ENCODE measurements around the gene PPIC.

The PPIC gene

DNA sequence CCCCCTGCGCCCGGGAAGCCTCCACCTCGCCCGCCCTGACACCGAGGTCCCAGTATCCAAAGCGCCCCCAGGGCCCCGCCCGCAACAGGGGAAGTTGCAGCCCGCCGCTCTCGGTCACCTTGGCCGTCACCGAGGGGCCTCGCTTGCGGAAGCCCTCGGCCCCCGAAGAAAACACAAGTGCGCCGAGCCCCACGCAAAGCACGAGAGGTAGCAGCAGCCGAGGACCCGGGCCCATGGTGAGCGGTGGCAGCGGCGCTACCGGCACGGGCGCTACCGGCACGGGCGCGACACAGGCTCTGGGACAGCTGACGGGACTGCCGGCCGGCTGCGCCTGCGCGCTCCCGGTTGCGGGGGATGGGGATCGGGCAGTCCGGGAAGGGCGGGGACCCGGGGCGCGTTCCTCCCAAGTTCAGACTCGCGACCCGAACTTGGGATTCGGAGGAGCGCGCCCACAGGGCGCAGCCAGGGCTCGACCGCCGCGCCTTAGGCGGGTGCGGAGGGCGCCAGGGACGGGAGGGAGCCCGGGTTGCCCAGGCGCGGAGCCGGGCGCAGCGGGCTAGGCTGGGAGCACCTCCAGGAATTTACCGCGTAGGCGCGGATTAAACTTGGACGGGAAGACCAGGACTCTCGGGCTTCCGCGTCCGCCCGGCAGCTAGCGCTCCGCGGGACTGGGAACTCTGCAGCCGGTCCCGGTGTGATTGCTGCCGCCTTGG is at the start of gene PPIC:
Gene PPIC, minus strand, starts transcription at position 335 of the 713 bp plus-strand sequence. Its CDS starts 100 bp downstream, at position 235.
- peak; percentile 90 for DNase-seq (ENCODE audit: low spot score)

DNA sequence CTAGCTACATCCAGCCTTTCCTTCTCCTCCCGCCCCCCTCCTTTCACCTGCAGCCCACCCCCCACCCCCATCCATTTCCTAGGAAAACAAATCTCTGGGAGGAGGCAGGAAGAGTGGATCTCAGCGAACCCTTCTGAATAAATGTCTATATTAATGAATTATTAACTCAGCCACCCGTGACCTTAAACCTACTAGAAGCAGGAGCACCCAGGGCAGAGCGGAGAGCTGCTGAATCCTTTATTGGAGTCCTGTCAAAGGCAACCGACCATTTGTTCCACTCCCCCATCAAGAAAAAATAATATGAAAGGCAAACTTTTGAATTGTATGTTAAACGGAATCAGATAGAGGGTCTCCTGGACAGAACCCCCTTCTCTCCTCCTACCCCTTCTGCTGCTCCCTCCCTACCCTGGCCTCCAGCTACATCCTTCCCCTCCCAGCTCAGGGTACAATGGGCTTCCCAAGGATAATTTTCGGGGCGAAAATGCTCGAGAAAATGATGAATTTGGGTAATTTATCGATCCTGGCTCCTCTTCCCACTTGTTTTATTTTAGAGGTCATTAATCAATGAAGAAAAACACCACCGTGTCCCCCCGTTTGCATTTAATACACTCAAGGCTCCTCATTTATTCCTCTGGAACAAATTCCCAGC is 49.2 kb upstream of the PPIC start:
- no peak for DNase-seq (ENCODE audit: low spot score)

DNA sequence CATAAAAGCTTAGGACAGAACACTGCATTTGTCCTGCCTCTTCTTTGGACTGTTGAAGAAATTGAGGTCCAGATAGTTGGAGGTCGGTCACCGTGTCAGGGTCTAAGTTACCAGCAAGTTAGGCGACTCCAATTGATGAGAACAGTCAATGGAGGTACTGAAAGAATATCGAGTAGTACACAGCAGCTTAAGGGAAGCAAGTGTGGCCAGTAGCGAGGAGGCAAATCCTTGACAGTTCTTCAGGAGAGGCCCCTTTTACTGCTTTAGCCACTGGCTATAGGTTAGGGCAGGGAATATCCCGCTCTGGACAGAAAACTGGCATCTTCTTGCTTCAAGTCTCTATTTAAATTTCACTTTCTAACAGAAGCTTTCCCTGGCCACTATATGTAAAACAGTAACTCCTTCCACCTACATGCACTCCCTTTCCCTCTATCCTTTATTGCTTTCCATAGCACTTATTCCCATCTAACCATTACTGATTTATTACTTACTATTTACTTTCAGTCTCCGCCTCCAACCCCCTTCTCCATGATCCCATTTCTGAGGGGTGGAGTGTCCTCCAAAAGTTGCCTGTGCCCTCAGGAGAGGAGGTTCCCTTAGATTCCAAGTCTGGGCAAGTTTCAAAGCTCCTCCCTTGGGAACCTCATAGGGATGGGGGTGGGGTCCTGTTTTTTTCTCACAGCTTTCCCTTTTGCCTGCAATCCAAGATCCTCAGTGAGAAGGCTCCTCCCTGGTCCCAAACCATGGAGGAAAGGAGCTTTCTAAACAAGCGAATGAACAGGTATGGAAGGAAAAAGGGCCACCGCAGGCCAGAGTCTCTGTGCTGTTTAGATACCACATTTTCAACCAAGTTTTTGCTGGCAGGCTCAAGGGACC is 48.4 kb upstream of the PPIC start:
- DNase-seq (ENCODE audit: low spot score) = no peak

DNA sequence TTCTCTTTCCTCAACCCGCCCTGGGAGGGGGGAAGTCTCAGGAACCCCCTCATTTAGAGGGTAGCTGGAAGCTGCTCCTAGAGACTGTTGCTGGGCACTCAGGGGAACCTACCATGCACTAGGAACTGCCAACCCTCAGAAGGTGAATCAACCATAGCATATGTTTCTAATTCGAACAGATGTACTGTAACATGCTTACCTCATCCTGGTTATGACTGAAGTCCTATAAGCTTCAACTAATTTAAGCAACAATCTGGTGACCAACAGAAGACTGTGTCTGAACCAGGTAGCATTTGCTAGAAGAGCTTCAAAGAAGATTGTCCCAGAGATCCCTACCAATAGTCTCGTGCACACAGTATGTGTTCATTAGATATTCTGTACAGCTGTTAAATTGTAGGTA is 46.8 kb upstream of the PPIC start:
- no peak for DNase-seq (ENCODE audit: low spot score)

DNA sequence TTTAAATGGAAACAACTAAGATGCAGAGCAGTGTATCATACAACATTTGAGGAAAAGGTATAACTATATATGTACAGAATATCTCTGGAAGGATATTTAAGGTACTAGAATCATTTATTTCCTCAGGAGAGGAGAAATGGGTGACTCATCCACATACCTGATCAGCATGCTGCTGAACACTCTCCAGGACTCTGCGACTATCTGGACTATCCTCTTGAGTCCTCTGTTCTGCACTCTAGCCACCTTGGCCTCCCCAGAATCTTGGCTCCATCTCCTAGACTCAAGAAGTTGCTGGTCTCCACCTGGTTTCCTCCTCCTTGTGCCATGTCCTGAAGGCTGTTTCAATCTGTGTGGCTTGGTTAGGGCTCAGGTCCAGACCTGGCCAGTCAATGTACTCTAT is 43.7 kb upstream of the PPIC start:
- no peak for DNase-seq (ENCODE audit: low spot score)

DNA sequence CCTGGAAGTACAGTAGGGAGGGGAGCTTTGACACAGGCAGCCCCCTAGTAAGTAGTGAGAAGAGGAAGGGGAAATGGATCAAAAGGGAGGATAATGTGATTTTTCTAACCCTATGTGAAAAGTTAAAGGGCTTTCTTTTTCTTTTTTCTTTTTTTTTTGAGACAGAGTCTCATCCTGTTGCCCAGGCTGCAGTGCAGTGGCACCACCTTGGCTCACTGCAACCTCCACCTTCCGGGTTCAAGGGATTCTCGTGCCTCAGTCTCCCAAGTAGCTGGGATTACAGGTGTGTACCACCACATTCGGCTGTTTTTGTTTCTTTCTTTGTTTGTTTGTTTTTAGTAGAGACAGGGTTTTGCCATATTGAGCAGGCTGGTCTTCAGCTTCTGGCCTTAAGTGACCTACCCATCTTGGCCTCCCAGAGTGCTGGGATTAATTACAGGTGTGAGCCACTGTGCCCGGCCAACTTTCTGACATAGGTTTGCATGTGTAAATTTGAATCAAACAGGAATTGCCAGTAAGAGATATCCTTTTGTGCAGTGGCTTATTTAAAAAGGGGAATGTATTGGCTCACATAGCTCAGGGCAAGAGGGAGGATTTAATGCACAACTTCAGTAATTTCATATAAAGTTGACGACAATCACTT is 39.1 kb upstream of the PPIC start:
- no peak for DNase-seq (ENCODE audit: low spot score)

DNA sequence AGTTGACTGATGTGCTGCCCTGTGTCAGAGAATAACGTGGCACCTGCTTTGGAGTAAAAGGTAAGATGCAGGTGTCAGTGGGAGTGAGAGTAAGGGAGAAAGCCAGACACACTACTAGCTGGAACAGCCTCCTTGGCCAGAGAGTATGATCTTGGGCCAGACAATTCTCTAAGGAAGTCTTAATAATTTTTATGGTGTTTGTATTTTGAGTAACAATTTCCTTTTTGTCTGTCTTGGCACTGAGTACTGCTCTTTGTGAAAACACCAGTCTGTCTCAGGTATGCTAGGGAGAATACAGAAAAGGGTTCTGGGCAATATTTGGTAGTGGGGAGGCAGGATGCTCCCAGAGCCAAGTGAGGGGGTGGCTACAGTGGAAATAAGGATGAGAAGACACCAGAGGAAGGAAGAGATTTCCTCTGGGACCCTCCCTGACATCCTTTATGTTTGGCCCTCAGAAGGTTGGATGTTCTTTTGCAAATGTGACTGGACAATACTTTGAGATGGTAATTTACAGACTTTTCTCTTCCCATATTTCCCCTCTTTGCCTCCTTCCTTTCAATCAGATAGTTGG is 31.9 kb upstream of the PPIC start:
- DNase-seq (ENCODE audit: low spot score) = no peak

DNA sequence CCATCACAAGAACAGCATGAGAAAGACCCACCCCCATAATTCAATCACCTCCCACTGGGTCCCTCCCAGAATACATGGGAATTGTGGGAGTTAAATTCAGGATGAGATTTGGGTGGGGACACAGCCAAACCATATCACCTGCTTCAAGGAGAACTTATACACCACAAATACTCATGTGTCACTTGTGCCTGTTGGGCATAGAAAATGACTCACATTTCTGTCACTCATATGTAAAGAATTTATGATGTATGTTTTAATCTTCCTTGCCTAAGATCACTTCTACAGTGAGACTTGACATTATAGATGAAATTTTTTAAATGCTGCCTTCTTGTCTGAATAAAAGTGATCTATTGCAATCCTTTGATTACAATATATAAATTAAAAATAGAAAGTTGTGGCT is 29.5 kb upstream of the PPIC start:
- no peak for DNase-seq (ENCODE audit: low spot score)

DNA sequence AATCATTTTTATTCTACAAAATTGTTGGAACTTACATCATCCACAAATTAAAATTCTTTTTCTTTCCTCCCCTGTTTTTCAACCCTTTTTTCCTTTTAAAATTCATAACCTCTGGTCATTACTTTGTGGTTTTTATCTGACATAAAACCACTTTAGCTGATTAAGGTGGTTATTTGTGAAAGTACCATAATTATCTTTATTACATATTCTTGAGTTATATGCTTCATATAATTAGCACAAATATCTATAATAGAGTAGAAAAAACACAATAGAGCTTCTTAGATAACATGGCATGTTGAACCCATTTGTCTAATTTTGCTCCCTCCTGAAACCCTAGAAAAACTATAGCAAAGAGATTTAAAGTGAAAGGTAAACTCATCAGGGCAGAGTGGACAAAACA is 22.9 kb upstream of the PPIC start:
- DNase-seq (ENCODE audit: low spot score) = no peak

DNA sequence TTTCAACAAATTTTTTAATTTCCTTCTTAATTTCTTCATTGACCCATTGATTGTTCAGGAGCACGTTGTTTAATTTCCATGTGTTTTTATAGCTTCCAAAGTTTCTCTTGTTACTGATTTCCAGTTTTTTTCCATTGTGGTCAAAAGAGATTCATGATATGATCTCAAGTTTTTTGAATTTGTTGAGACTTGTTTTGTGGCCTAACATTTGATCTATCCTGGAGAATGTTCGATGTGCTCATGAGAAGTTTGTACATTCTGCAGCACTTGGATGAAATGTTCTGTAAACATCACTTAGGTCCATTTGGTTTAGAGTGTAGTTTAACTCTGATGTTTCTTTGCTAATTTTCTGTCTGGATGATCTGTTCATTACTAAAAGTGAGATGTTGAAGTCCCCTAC is 14.7 kb upstream of the PPIC start:
- no peak for DNase-seq (ENCODE audit: low spot score)

DNA sequence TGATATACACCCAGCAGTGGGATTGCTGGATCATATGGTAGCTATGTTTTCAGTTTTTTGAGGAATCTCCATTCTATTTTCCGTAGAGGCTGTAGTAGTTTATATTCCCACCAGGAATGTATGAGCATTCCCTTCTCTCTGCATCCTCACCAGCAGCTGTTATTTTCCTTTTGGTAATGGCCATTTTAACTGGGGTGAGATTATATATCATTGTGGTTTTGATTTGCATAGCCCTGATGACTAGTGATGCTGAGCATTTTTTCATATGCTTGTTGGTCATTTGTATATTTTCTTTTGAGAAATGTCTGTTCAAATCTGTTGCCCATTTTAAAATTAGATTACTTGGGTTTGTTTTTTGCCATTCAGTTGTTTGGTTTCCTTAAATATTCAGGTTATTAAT is 11.2 kb upstream of the PPIC start:
- no peak for DNase-seq (ENCODE audit: low spot score)

DNA sequence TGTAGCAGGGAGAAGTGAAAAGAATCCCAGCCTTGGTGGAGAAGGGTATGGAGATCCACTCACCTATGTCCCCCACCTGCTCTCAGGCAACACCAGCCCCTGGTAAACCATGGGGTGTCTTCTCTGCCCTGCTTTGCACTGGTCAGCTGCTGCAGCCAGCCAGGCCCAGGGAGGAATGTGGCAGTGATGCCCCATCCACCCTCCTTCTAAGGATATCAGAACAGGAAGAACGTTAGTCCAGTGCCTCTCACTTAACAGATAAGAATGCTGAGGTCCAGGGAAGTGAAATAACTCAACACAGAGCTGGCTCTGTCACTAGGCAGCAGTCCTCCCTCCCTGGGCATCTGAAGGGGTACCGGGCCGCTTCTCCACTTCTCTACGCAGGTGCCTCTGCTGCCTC is 9.7 kb upstream of the PPIC start:
- DNase-seq (ENCODE audit: low spot score) = no peak

DNA sequence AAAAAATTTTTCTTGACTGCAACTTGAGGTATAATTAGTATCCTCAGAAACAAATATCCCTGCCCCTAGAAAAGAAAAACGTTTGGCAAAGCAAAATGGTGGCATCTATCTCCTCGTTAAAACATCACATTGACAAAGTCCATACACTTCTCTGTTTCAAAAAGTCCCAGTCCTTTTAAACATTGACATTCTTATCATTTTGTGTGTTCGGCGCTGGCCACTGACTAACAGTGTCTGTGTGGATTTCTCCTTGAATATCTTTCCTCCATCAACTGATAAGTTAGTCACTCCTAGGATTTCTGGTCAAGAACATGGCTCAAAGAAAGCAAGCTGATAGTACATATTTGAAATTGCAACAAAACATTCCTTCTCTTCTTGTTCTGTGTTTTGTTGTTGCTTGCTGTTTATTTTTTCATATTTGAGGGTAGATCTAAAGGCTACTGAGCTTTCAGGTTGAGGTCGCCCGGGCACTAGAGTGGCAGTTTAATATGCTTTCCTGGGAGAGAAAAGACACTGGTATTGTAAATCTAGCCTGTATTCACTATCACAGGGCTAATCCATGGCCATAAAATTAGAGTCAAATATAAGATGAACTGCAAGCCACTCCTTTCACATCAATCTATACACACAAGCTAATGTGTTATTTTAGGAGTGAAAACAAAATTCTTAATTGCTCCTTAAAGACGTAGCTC is 8.5 kb upstream of the PPIC start:
- DNase-seq (ENCODE audit: low spot score) = no peak

DNA sequence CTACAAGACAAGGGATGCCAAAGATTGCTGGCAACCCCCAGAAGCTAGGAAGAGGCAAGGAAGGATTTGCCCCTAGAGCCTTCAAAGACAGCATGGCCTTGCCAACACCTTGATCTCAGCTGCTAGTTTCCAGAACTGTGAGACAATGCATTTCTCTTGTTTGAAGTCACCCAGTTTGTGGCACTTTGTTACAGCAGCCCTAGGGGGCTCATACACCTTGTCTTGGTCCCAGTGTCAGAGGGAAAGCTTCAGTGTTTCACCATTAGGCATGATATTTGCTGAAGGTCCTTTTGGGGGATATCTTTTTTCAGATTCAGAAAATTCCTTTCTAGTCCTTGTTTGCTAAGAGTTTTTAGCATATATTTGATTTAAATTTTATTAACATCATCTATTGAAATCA is 3.1 kb upstream of the PPIC start:
- no peak for DNase-seq (ENCODE audit: low spot score)

DNA sequence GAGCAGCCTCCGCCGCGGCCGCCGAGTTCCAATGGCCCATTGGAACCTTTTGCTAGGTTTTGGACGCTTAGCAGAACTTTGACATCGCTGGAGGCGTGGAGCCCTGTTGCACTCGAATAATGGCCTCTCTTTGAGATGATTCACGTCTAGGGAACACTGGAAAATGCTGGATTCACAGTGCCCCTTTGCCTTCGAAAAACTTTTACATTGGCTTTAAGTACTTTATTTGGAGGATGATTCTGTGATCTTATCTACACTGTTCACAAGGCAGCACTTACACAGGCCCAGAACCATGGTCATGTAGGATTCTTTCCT is 536 bp upstream of the PPIC start:
- DNase-seq (ENCODE audit: low spot score) = no peak

DNA sequence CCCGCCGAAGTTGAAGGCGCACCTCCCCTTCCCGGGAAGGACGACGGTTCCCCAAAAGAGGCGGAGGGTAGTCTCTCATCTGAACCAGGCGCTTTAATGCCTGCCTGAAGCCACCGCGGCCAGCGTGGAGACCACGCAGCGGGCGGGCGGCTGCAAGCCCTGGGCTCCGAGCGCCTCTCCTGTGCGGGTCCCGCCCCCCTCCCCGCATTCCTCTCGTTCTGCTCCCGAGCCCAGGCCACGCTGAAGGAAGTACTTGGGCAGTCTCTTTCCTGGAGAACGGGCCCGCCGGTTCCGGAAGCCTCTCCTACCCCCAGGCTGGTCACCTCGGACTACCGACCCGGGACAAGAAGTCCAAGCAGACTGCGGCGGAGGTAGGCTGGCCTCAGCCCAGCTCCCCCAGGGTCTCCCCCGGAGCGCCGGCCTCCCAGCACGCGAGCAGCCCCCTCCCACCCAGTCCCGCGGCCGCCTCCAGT is 571 bp downstream of the PPIC start:
- peak; percentile 66 for DNase-seq (ENCODE audit: low spot score)

DNA sequence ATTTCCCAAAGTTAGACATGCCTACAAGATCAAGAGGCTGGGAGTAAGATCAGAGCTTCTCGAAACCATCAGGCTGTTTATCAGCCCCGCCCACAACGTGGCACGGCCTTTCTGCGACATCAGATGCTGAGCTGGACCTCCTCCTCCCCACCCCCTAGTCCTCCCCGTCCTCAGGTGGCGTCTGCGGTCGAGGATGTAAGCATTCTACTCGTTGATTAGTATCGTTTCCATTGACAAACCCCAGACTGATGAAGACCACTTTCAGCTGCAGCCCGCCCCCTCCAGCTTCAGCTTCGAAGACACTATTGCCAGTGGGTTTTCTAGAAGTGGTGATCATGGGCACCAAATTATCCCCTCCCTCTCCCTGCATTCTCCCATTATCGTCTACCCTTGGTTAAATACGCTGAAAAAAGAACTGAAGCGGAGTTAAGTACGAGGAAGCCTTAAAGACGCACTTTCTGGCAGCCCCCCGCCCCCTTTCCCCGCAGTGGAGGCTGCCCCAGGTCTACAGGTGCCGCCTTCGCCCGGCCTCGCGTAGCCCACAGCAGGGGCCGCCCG is 1.1 kb downstream of the PPIC start:
- DNase-seq (ENCODE audit: low spot score) = peak; percentile 72

DNA sequence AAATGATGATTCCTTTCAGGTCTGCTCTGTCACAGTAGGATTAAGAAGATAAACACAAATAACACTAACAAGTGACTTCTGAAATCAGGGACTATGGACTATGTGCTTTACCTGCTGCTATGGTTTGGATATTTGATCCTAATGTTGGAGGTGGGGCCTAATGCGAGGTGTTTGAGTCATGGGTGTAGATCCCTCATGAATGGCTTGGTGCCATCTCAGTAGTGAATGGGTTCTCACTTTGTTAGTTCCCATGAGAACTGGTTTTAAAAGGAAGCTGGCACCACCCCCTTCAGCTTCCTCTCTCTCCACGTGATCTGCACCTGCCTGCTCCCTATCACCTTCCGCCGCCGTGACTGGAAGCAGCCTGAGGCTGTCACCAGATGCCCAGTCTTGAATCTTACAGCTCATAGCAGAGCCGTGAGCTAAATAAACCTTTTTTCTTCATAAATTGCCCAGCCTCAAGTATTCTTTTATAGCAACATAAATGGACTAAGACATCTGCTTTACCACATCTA is 3.3 kb downstream of the PPIC start:
- DNase-seq (ENCODE audit: low spot score) = peak; percentile 17

DNA sequence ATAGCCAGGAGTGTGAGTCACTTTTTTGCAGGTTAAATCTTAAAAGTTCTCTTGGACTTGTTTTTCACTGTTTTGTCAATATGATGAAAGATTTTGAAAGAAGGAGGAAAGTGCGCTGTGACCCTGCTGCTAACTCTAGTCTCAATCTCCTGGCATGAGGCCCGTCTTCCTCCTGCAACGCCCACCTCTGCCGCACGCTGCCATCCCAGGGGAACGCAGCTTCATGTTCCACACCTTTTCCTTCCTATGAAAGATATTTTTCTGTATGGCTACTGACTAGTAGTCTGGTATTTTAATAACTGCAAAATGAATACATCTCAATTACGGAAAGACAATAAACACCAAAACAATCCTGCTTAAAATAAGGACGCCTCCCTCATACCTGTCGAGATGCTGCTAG is 8.3 kb downstream of the PPIC start:
- DNase-seq (ENCODE audit: low spot score) = no peak

DNA sequence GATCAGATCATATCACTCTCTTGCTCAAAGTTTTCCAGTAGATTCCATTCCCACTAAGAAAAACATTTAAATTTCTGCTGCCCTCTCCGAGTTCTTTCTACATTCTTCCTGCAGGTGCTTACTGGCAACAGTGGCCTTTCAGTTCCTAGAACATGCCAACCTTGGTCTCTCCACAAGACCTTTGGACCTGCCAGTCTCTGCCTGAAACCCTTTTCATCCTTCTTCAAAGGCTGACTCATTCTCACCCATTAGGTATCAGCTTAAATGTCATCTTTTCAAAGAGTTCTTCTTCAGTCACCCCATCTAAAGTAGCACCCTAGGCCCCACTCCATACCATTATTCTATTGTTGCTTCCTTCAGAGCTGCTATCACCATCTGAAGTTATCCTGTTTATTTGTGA is 21.8 kb downstream of the PPIC start:
- DNase-seq (ENCODE audit: low spot score) = no peak

DNA sequence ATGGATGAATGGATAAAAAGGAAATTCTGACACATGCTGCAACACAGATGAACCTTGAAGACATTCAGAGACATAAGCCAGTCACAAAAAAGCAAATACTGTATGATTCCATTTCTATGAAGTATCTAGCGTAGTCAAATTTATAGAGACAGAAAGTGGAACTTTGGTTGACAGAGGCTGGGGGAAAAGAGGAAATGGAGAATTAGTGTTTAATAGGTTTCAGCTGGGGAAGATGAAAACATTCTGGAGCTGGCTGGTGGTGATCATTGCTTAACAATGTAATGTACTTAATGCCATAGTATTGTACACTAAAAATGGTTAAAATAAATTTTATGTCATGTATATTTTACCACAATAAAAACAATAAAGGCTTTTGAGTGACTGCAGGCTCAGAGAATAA is 24.2 kb downstream of the PPIC start:
- no peak for DNase-seq (ENCODE audit: low spot score)

Data from iPS-NIHi11 (cell line).